ENCODE data around the gene MOGAT1. TPM values are rescaled to one million over a fixed set of nuclear protein-coding genes. Genes with fewer than 3 reads are reported as not detected.
A peak's percentile ranks its signal among the peaks of the same experiment; 100 is the strongest.

The MOGAT1 gene
- total and polyA plus RNA-seq, 2 of the 13 experiments (the other 11 are each of a cell fraction or from before 2014, with no cell fraction given) = 0.98 to 4.3 TPM

GRCh38 chr2:222738312-222738711 lies 66.9 kb downstream of the MOGAT1 start (continued):
- TF ChIP-seq, protein P1, sequence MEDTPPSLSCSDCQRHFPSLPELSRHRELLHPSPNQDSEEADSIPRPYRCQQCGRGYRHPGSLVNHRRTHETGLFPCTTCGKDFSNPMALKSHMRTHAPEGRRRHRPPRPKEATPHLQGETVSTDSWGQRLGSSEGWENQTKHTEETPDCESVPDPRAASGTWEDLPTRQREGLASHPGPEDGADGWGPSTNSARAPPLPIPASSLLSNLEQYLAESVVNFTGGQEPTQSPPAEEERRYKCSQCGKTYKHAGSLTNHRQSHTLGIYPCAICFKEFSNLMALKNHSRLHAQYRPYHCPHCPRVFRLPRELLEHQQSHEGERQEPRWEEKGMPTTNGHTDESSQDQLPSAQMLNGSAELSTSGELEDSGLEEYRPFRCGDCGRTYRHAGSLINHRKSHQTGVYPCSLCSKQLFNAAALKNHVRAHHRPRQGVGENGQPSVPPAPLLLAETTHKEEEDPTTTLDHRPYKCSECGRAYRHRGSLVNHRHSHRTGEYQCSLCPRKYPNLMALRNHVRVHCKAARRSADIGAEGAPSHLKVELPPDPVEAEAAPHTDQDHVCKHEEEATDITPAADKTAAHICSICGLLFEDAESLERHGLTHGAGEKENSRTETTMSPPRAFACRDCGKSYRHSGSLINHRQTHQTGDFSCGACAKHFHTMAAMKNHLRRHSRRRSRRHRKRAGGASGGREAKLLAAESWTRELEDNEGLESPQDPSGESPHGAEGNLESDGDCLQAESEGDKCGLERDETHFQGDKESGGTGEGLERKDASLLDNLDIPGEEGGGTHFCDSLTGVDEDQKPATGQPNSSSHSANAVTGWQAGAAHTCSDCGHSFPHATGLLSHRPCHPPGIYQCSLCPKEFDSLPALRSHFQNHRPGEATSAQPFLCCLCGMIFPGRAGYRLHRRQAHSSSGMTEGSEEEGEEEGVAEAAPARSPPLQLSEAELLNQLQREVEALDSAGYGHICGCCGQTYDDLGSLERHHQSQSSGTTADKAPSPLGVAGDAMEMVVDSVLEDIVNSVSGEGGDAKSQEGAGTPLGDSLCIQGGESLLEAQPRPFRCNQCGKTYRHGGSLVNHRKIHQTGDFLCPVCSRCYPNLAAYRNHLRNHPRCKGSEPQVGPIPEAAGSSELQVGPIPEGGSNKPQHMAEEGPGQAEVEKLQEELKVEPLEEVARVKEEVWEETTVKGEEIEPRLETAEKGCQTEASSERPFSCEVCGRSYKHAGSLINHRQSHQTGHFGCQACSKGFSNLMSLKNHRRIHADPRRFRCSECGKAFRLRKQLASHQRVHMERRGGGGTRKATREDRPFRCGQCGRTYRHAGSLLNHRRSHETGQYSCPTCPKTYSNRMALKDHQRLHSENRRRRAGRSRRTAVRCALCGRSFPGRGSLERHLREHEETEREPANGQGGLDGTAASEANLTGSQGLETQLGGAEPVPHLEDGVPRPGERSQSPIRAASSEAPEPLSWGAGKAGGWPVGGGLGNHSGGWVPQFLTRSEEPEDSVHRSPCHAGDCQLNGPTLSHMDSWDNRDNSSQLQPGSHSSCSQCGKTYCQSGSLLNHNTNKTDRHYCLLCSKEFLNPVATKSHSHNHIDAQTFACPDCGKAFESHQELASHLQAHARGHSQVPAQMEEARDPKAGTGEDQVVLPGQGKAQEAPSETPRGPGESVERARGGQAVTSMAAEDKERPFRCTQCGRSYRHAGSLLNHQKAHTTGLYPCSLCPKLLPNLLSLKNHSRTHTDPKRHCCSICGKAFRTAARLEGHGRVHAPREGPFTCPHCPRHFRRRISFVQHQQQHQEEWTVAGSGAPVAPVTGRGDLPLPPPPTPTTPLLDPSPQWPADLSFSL (CRISPR knock-in tag; IDR thresholded peaks at IDR 0.05) = no peak
- no peak for TF ChIP-seq ZNF329 (CRISPR knock-in tag; IDR thresholded peaks at IDR 0.05; ENCODE audit: low read depth)

DNA sequence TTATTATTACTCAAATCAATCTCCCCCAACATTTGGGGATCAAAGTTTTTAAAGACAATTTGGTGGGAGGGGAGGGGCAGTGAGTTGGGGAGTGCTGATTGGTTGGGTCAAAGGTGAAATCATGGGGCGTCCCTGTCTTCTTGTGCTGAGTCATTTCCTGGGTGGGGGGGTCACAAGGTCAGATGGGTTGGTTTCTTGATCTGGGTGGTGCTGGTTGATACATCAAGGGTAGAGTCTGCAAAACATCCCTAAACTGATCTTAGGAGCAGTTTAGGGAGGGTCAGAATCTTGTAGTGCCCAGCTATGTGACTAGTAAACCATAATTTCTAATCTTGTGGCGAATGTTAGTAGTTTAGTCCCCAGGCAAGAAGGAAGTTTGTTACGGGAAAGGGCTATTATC lies 67.4 kb downstream of the MOGAT1 start:
- ChIA-PET CTCF (ENCODE audit: low intra/inter-chr PET ratio, low total read pairs) (no interaction called here), POLR2A (interaction anchor here (1.6 kb wide), 1 partner anchor 57 kb away, joined by 4 read pairs; no protein-coding TSS in a partner anchor)
- TF ChIP-seq GATA4 (IDR thresholded peaks at IDR 0.05; ENCODE audit: borderline replicate concordance, low read depth) (no peak), NFE2L2 (IDR thresholded peaks at IDR 0.05; ENCODE audit: low read length) (peak; percentile 17; the same call in 1 of the 2 replicates), MED1 (CRISPR knock-in tag; IDR thresholded peaks at IDR 0.05) (0 out of 2 replicates have a peak, but pooled peaks have one; percentile 19), NR2C2 (CRISPR knock-in tag; IDR thresholded peaks at IDR 0.05; ENCODE audit: borderline replicate concordance) (peak; percentile 77), RARA (CRISPR knock-in tag; IDR thresholded peaks at IDR 0.05) (peak; percentile 28; the same call in 1 of the 2 replicates), NR2F6 (IDR thresholded peaks at IDR 0.05) (peak; percentile 55), NR2F6 (CRISPR knock-in tag; IDR thresholded peaks at IDR 0.05) (peak; percentile 17; the same call in 1 of the 2 replicates), FOSL2 (CRISPR knock-in tag; IDR thresholded peaks at IDR 0.05) (peak; percentile 64), ZNF430 (CRISPR knock-in tag; IDR thresholded peaks at IDR 0.05) (no peak), PATZ1 (CRISPR knock-in tag; IDR thresholded peaks at IDR 0.05) (0 out of 2 replicates have a peak, but pooled peaks have one; percentile 35)
- TF ChIP-seq, protein P2, sequence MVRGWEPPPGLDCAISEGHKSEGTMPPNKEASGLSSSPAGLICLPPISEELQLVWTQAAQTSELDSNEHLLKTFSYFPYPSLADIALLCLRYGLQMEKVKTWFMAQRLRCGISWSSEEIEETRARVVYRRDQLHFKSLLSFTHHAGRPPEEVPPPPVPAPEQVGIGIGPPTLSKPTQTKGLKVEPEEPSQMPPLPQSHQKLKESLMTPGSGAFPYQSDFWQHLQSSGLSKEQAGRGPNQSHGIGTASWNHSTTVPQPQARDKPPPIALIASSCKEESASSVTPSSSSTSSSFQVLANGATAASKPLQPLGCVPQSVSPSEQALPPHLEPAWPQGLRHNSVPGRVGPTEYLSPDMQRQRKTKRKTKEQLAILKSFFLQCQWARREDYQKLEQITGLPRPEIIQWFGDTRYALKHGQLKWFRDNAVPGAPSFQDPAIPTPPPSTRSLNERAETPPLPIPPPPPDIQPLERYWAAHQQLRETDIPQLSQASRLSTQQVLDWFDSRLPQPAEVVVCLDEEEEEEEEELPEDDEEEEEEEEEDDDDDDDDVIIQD (CRISPR knock-in tag; IDR thresholded peaks at IDR 0.05; ENCODE audit: low read depth) = peak; percentile 61; the same call in 1 of the 2 replicates
- no peak overlapping the region for H3K4me3 ChIP-seq (replicated peaks in 1 of 3; ENCODE audit: insufficient read depth in 1 of 3, low read depth in 2 of 3, low read length in 3 of 3)
- in situ Hi-C loops (cut with HindIII; ENCODE audit: extremely low pct_ligation_motif_present, low pct_unique_long_range_greater_than_20kb) = no loop called here
- FAIRE-seq (no peak), ATAC-seq (no peak), DNase-seq (ENCODE audit: low spot score) (no peak)
- H4K20me1 ChIP-seq (ENCODE audit: insufficient read depth, low read length) = no peaks in the 10 kb centered on the region
- no peak overlapping the region for H3K4me2 ChIP-seq (ENCODE audit: low read depth, low read length)
- H2AFZ ChIP-seq (ENCODE audit: low read length) = peak overlapping the region; percentile 11
- intact Hi-C loops (cut with micrococcal nuclease; ENCODE audit: unreplicated experiment) = no loop called here
- no peaks in the 10 kb centered on the region for H3K27me3 ChIP-seq (ENCODE audit: control insufficient read depth in 1 of 2, insufficient read depth in 2 of 2, low read length in 2 of 2)
- BruUV-seq (replicated peaks) = no TSS peak
- no peaks in the 10 kb centered on the region for H3K36me3 ChIP-seq (replicated peaks in 1 of 2; ENCODE audit: control insufficient read depth in 1 of 2, insufficient read depth in 2 of 2, low read length in 2 of 2)
- no peak overlapping the region for H3K9ac ChIP-seq (ENCODE audit: insufficient read depth, low read depth, low read length)
- no peaks in the 10 kb centered on the region for H3K79me2 ChIP-seq (ENCODE audit: insufficient read depth, low read length)
- no peaks in the 10 kb centered on the region for H3K9me3 ChIP-seq (ENCODE audit: low read length)
- peaks cover 88% of the 10 kb centered on the region for H3K4me1 ChIP-seq (ENCODE audit: insufficient read depth, low read length)
- 91% methylated on average over 3 of the region's 3 CpGs for WGBS (ENCODE audit: low lambda C conversion rate)
- no peak overlapping the region for H3K27ac ChIP-seq (ENCODE audit: extremely low read length, insufficient read depth, low read length)

Measured in HepG2 (cell line).